Breast epithelium (tissue), 3 donors: ENCODE measurements around the gene RSF1.

Experiments
- CTCF ChIP-seq, 3 donors: fragments of 450-650 bp; IDR thresholded peaks; one replicate each; pipeline ENCODE4 v1.5.1; 2016 to 2017; ENCODE audit warnings: antibody characterized with exemption in 3 of 3, mild to moderate bottlenecking in 3 of 3, moderate library complexity in 3 of 3
- POLR2A ChIP-seq: fragments of 450-650 bp; IDR thresholded peaks from one replicate; pipeline ENCODE4 v1.6.1; 2016; ENCODE audit warnings: antibody characterized with exemption, mild to moderate bottlenecking, moderate library complexity

- TF ChIP-seq CTCF (IDR thresholded peaks at IDR 0.05) (no peak), POLR2A (no peak)
Measured at GRCh38 chr11:77697865-77698264, 122.7 kb downstream of the RSF1 start.
